Measurements from ENCODE around the gene TMEM59L.

TMEM59L gene

GRCh38 chr19:18669524-18669817, 56.8 kb downstream of the TMEM59L start:
- H3K4me3 ChIP-seq (ENCODE audit: low read depth, low read length), result no peak overlapping the region
- ChIA-PET CTCF (interaction anchor here (0.5 kb wide), 1 partner anchor 314 kb away, joined by 3 read pairs; no protein-coding TSS in a partner anchor), POLR2A (no interaction called here)
- DNase-seq (ENCODE audit: low read depth, low spot score), result no peak
- no peak for TF ChIP-seq CTCF (IDR thresholded peaks at IDR 0.05; ENCODE audit: insufficient read depth, low read length, missing control alignments)

DNA sequence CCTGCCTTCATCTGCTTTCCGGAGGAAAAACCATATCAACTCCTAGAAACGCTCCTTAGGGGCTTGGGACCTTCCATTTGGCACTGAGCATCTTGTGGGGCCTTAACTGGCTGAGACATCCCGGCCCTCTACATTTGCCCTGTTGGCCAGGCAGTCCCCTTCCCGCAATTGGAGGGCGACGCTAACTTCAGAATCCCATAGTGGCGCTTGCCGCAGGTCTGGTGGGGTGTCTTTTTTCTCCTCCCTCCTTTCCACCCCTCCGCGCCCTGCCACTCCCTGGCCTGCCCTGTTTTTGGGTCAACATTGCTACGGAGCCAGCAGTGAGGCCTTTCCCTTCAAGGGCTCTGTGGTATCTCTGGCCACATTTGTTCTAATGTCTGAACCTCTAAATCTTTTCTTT, 57.2 kb downstream of the TMEM59L start:
- DNase-seq (ENCODE audit: low read depth, low spot score), result no peak
- CTCF ChIA-PET, result no interaction called here
- no peak overlapping the region for H3K4me3 ChIP-seq (ENCODE audit: low read depth, low read length)
- no peak for TF ChIP-seq CTCF (IDR thresholded peaks at IDR 0.05; ENCODE audit: insufficient read depth, low read length, missing control alignments)
- POLR2A ChIA-PET, result no interaction called here

- no peak overlapping the region for H3K4me3 ChIP-seq (ENCODE audit: low read depth, low read length)
- POLR2A ChIA-PET, result no interaction called here
- TF ChIP-seq CTCF (IDR thresholded peaks at IDR 0.05; ENCODE audit: insufficient read depth, low read length, missing control alignments), result no peak
- CTCF ChIA-PET, result no interaction called here
- no peak for DNase-seq (ENCODE audit: low read depth, low spot score)
Measured at GRCh38 chr19:18670312-18670711, 57.6 kb downstream of the TMEM59L start.
